Measurements from ENCODE around the gene ZCCHC14. TPM values are rescaled to one million over a fixed set of nuclear protein-coding genes. Genes with fewer than 3 reads are reported as not detected.

ZCCHC14 gene
- polyA plus RNA-seq, 2 of the 4 experiments (the other 2 are of a cell fraction), result 3.8 to 7.3 TPM

DNA sequence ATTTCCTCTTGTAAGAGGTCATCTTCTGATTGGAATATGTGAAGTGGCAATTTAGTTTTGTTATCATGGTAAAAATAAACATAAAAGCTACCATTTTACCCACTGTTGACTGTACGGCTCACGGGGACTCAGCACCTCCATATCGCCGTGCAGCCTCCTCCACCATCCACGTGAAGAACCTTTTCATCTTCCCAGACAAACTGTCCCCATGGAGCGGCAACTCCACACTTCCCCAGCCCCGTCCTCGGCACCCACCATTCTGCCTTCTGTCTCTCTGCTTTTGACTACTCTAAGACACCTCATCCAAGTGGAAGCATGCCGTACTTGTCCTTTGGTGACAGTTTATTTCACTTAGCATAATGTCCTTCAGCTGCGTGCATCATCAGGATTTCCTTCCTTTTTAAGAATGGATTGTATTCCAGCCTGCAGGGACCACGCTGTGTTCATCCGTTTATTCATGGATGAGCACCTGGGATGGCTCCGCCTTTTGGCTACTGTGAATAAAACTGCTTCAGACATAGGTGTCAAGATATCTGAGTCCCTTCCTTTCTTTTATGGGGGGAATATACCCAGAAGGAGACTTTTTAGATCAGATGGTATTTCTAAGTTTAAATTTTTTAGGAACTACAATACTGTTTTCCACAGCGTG, 123.6 kb downstream of the ZCCHC14 start:
- no peaks in the 10 kb centered on the region for H3K4me1 ChIP-seq
- TF ChIP-seq ZNF302 (CRISPR knock-in tag; IDR thresholded peaks at IDR 0.05) (no peak), GATA3 (IDR thresholded peaks at IDR 0.05; ENCODE audit: borderline replicate concordance) (no peak), SREBF2 (IDR thresholded peaks at IDR 0.05) (no peak), RFX5 (IDR thresholded peaks at IDR 0.05) (no peak), HOXB13 (CRISPR knock-in tag; IDR thresholded peaks at IDR 0.05; ENCODE audit: low read depth) (no peak)
- no peak for FAIRE-seq
- H3K4me2 ChIP-seq, result no peak overlapping the region
- ChIA-PET POLR2A (no interaction called here), CTCF (no interaction called here)
- H3K27ac ChIP-seq, result no peak overlapping the region
- H3K4me3 ChIP-seq, result no peak overlapping the region
- DNase-seq (ENCODE audit: low read depth in 1 of 2, low spot score in 1 of 2), result no peak
- 96% methylated on average over 14 of the region's 14 CpGs for WGBS (ENCODE audit: missing lambda C conversion rate)
- no peak for ATAC-seq
- H3K9me3 ChIP-seq, result no peaks in the 10 kb centered on the region

DNA sequence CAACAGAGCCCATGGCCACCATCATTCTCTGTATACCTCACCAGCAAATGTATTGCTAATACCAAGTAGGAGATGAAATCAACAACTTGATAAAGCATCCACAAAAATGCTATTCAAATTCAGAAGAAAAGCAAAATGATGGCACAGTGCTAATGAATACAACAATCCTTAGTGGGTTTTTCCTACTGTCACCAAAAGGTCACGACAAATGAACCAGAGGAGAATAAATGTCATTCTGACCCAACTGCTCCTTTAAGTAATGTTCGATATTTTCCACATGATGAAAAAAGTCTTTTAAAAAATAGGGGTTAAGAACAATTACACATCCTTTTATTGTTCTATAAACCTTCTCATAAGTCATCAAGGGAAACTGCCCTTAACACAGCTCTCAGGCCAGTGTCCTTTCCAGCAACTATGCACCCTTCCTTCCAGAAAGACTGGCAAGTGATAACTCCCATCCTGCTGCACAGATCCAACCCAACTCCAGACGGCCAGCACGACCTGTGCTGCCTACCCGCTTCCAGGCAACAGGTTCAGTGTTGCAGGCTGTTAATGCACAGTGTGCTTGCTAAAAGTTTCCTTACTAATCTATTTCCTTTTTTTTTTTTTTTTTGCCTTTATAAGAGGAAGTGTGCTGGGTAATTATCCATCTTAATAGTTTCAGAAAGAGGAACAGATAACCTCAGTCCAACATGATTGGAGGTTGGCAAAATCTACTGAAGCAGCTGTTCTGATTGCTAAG, 124.6 kb downstream of the ZCCHC14 start:
- FAIRE-seq, result no peak
- Histone ChIP-seq H3K4me3 (no peak overlapping the region), H3K27ac (no peak overlapping the region), H3K4me2 (no peak overlapping the region), H3K9me3 (no peaks in the 10 kb centered on the region), H3K4me1 (no peaks in the 10 kb centered on the region)
- 92% methylated on average over 5 of the region's 5 CpGs for WGBS (ENCODE audit: missing lambda C conversion rate)
- CTCF ChIA-PET, result no interaction called here
- TF ChIP-seq RARB (CRISPR knock-in tag; IDR thresholded peaks at IDR 0.05), result no peak
- TF ChIP-seq CHD4 (IDR thresholded peaks at IDR 0.05; ENCODE audit: borderline replicate concordance), result no peak
- no peak for TF ChIP-seq FOSB (CRISPR knock-in tag; IDR thresholded peaks at IDR 0.05)
- TF ChIP-seq MAZ (IDR thresholded peaks at IDR 0.05; ENCODE audit: borderline replicate concordance, low read depth, low read length), result no peak
- TF ChIP-seq, protein P1, sequence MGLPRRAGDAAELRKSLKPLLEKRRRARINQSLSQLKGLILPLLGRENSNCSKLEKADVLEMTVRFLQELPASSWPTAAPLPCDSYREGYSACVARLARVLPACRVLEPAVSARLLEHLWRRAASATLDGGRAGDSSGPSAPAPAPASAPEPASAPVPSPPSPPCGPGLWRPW (IDR thresholded peaks at IDR 0.05), result no peak
- TF ChIP-seq, protein P2, sequence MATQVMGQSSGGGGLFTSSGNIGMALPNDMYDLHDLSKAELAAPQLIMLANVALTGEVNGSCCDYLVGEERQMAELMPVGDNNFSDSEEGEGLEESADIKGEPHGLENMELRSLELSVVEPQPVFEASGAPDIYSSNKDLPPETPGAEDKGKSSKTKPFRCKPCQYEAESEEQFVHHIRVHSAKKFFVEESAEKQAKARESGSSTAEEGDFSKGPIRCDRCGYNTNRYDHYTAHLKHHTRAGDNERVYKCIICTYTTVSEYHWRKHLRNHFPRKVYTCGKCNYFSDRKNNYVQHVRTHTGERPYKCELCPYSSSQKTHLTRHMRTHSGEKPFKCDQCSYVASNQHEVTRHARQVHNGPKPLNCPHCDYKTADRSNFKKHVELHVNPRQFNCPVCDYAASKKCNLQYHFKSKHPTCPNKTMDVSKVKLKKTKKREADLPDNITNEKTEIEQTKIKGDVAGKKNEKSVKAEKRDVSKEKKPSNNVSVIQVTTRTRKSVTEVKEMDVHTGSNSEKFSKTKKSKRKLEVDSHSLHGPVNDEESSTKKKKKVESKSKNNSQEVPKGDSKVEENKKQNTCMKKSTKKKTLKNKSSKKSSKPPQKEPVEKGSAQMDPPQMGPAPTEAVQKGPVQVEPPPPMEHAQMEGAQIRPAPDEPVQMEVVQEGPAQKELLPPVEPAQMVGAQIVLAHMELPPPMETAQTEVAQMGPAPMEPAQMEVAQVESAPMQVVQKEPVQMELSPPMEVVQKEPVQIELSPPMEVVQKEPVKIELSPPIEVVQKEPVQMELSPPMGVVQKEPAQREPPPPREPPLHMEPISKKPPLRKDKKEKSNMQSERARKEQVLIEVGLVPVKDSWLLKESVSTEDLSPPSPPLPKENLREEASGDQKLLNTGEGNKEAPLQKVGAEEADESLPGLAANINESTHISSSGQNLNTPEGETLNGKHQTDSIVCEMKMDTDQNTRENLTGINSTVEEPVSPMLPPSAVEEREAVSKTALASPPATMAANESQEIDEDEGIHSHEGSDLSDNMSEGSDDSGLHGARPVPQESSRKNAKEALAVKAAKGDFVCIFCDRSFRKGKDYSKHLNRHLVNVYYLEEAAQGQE (IDR thresholded peaks at IDR 0.05), result no peak
- no peak for TF ChIP-seq HEYL (CRISPR knock-in tag; IDR thresholded peaks at IDR 0.05)
- TF ChIP-seq, protein P3, sequence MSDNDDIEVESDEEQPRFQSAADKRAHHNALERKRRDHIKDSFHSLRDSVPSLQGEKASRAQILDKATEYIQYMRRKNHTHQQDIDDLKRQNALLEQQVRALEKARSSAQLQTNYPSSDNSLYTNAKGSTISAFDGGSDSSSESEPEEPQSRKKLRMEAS (IDR thresholded peaks at IDR 0.05), result no peak
- TF ChIP-seq RFX5 (IDR thresholded peaks at IDR 0.05), result no peak
- no peak for TF ChIP-seq POLR2AphosphoS2 (conservative IDR thresholded peaks at IDR 0.05; ENCODE audit: low read length)
- TF ChIP-seq MYC (IDR thresholded peaks at IDR 0.05; ENCODE audit: borderline replicate concordance, low read length), result no peak
- TF ChIP-seq, protein P4, sequence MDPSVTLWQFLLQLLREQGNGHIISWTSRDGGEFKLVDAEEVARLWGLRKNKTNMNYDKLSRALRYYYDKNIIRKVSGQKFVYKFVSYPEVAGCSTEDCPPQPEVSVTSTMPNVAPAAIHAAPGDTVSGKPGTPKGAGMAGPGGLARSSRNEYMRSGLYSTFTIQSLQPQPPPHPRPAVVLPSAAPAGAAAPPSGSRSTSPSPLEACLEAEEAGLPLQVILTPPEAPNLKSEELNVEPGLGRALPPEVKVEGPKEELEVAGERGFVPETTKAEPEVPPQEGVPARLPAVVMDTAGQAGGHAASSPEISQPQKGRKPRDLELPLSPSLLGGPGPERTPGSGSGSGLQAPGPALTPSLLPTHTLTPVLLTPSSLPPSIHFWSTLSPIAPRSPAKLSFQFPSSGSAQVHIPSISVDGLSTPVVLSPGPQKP (IDR thresholded peaks at IDR 0.05; ENCODE audit: low read depth, low read length), result no peak
- no peak for DNase-seq (ENCODE audit: low read depth in 1 of 2, low spot score in 1 of 2)
- POLR2A ChIA-PET, result no interaction called here
- ATAC-seq, result no peak

DNA sequence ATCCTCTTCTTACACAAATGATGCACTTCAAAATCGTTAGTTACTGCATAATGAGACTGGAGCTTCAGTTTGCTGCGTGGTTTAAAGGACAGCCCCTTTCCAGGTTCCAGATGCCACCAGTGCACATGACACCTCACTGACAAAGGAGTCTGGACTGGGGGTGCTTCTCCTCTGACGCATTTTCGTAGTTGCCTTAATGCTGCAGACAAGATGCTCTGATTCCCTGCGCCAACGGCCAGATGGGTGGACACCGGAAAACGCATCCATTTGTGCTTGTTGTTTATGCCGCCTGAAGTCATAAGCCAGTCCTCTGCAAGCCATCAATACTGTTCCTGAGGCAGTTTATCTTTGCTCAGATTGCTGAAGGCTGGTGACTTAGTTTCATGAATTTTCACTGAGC, 125.3 kb downstream of the ZCCHC14 start:
- WGBS (ENCODE audit: missing lambda C conversion rate), result 89% methylated on average over 9 of the region's 9 CpGs
- Histone ChIP-seq H3K4me2 (no peak overlapping the region), H3K4me1 (no peaks in the 10 kb centered on the region), H3K27ac (no peak overlapping the region), H3K9me3 (no peaks in the 10 kb centered on the region), H3K4me3 (no peak overlapping the region)
- FAIRE-seq, result no peak
- POLR2A ChIA-PET, result no interaction called here
- ATAC-seq, result no peak
- no peak for DNase-seq (ENCODE audit: low read depth in 1 of 2, low spot score in 1 of 2)
- CTCF ChIA-PET, result no interaction called here
- TF ChIP-seq RARB (CRISPR knock-in tag; IDR thresholded peaks at IDR 0.05), result no peak
- no peak for TF ChIP-seq ZC3H11A (IDR thresholded peaks at IDR 0.05)
- no peak for TF ChIP-seq FOSL2 (IDR thresholded peaks at IDR 0.05)
- no peak for TF ChIP-seq FOSL2 (CRISPR knock-in tag; IDR thresholded peaks at IDR 0.05)
- TF ChIP-seq EHMT2 (IDR thresholded peaks at IDR 0.05; ENCODE audit: low read depth), result no peak
- TF ChIP-seq HDAC2 (IDR thresholded peaks at IDR 0.05), result no peak
- TF ChIP-seq, protein P2 (IDR thresholded peaks at IDR 0.05), result no peak
- no peak for TF ChIP-seq NPAS2 (CRISPR knock-in tag; IDR thresholded peaks at IDR 0.05; ENCODE audit: borderline replicate concordance)
- no peak for TF ChIP-seq KDM5A (IDR thresholded peaks at IDR 0.05)
- TF ChIP-seq, protein P3 (IDR thresholded peaks at IDR 0.05), result no peak

All from A549 (cell line).